ENCODE data around the gene MRPL3.

MRPL3 gene

GRCh38 chr3:131502530-131503319 is at the start of gene MRPL3:
Gene MRPL3, minus strand, starts transcription at chr3:131502971. Its CDS starts 150 bp downstream, at chr3:131502821.
- peak; percentile 72 to 84 (median 80) for DNase-seq (ENCODE audit: low read depth in 3 of 3)

DNA sequence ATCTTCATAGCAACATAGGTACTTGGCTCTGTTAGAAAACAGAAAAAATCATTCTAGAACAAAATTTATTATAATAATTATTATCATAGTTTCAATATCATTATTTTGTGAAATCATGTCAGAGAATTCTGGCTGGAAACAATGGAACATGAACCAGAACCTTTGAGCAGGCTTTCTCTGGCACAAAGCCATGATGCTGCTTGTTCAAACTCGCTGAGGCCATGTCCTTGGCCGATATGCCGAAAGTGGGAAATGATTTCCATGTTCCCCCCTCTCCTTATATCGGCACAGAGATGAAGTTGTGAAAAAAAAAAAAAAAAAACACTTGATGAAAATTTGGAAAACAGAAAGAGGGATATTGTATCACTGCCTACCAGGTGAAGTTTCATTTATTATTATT is 49.0 kb upstream of the MRPL3 start:
- no peak for DNase-seq (ENCODE audit: low read depth in 3 of 3)

GRCh38 chr3:131550562-131551465 is 48.0 kb upstream of the MRPL3 start:
- DNase-seq (ENCODE audit: low read depth in 3 of 3): no peak

GRCh38 chr3:131549340-131549739 is 46.6 kb upstream of the MRPL3 start:
- DNase-seq (ENCODE audit: low read depth in 3 of 3): no peak

GRCh38 chr3:131547585-131547984 is 44.8 kb upstream of the MRPL3 start:
- DNase-seq (ENCODE audit: low read depth in 3 of 3): no peak

GRCh38 chr3:131546441-131546840 is 43.7 kb upstream of the MRPL3 start:
- DNase-seq (ENCODE audit: low read depth in 3 of 3): no peak

DNA sequence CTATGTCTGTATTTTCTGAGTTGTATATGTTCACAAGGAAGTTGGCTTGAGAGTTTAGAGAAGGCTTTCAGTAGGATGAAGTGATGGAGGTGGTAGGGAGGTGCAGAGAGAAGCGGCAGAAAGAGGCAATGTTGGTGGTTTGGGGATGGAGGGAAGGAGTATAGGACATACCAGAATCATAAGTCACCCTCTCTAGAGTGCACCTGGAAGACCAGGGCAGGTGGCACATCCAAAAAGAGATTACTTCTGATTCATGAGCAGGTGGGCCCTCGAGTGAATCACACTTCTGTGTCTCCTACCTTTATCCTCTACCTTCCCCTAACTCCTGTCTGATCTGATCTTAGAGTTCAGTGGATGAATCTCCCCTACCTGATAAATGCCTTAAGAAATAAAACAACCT is 41.8 kb upstream of the MRPL3 start:
- DNase-seq (ENCODE audit: low read depth in 3 of 3): no peak

DNA sequence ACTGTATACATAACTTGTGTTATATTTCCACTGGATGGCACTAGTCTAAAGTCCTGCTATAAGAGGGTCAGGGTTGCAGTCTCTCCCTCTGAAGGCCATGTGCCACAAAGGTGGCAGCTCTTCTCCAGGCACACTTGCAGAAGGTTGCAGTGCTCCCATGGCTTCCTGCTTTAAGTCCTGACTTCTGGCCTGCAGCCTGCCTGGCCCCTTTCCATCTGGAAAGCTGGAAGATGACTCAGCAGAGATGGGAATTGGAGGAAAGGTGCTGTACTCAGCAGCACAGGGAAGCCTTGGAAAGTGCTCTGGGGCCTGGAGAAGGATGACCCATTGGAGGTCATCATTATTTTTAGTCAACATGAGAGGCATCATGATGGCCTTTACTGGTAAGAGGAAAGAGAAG is 40.9 kb upstream of the MRPL3 start:
- DNase-seq (ENCODE audit: low read depth in 3 of 3): no peak

GRCh38 chr3:131541288-131541687 is 38.5 kb upstream of the MRPL3 start:
- DNase-seq (ENCODE audit: low read depth in 3 of 3): no peak

- no peak for DNase-seq (ENCODE audit: low read depth in 3 of 3)
Observed at GRCh38 chr3:131540821-131541220, 38.0 kb upstream of the MRPL3 start.

GRCh38 chr3:131540143-131540542 is 37.4 kb upstream of the MRPL3 start:
- DNase-seq (ENCODE audit: low read depth in 3 of 3): no peak

DNA sequence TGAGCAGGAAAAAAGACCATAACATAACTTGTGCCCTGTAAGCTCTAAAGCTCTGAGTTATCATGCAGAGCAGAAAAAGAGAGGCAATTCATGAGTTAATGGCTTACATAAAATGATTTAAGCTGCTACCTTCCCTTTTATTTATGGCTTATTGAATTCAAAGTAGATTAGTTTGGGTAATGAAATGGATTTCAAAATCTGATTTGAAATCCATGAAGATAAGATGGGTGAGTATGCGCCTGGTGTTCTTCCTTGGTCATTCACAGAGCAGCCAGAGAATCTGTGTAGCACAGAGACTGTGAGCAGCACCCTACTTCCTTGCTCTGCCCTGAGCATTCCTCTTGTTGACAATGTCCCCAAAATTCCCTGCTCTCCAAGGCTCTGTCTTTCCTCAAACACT is 36.2 kb upstream of the MRPL3 start:
- no peak for DNase-seq (ENCODE audit: low read depth in 3 of 3)

DNA sequence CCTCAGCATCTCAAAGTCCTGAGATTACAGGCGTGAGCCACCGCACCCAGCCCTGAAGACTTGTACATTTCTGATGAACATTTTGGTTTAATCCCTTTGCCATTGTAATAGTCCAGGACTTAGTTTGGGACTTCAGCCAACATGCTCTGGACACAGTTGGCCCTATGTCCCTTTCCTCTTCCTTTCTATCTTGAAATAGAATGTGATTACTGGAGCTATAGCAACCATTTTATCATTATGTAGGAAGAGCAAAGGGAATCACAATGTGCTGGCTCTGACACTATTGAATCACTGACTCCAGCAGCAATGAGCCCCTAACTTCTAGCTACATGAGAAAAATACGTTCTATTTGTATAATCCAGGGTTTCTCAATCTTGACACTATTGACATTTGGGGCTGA is 34.8 kb upstream of the MRPL3 start:
- DNase-seq (ENCODE audit: low read depth in 3 of 3): no peak

- DNase-seq (ENCODE audit: low read depth in 3 of 3): no peak
Observed at GRCh38 chr3:131535596-131535995, 32.8 kb upstream of the MRPL3 start.

GRCh38 chr3:131535131-131535530 is 32.4 kb upstream of the MRPL3 start:
- DNase-seq (ENCODE audit: low read depth in 3 of 3): no peak

- DNase-seq (ENCODE audit: low read depth in 3 of 3): no peak
Observed at GRCh38 chr3:131532645-131533044, 29.9 kb upstream of the MRPL3 start.

- no peak for DNase-seq (ENCODE audit: low read depth in 3 of 3)
Observed at GRCh38 chr3:131530843-131531242, 28.1 kb upstream of the MRPL3 start.

DNA sequence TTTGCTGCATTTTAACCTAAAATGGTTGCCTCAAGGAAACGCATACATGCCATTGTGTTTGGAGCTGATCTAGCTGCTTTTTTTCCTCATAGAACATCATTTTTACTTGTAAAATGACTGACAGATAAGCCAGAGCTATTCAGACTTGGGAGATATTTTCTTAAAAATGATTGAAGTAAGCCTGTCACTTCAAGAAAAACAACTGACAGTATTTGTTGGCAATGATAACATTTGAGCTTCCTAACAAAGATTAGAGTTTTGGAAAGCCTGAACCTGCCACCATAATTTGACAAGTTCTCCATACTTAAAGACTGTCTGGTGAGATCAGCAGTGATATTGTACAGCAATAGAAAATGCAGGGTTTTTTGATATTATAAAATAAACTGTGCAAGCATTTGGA is 27.6 kb upstream of the MRPL3 start:
- DNase-seq (ENCODE audit: low read depth in 3 of 3): no peak

DNA sequence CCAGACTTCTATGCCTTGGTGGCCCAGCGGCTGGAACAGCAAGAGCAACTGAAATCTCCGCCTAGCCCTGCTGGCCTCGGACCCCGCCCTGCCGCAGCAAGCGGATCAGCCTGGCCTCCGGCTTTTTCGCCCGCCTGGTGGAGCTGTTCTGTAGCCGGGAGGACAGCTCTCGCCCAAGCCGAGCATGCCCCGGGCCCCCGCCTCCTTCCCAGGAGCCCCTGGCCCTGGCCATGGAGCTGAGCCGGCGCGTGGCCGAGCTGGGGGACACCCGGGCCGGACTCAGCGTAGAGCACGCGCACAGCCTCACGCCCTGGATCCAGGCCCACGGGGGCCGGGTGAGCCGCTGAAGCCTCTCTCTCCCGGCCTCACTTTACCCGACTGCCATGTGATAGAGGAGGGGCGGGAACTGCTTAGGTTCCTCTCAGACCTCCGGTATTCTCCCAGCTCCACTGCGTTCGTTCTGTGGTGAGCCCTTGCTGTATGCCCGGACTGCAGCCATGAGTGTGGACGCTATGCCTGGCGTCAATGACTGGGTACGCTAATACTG is 24.1 kb upstream of the MRPL3 start:
- DNase-seq (ENCODE audit: low read depth in 3 of 3): peak in 1 of 3 experiments; percentile 18

- DNase-seq (ENCODE audit: low read depth in 3 of 3): no peak
Observed at GRCh38 chr3:131518680-131519079, 15.9 kb upstream of the MRPL3 start.

DNA sequence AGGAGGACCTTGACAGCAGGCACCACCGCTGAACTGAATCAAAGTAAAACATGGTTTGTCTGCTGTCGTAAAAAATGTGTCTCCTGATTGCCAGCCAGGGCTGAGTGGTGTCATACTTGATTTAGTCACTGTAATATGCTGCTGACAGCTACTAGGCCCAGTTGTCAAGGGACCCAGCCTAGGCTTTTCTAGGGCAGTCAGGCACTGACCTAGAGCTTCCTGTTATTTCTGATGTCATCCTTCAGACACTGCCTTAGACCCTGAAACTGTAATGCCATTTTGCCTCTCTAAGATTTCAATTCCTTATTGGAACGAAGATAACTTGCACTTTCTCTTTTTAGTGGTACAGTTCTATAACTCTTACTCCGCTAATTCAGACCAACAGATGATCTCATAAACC is 2.6 kb upstream of the MRPL3 start:
- DNase-seq (ENCODE audit: low read depth in 3 of 3): no peak

- DNase-seq (ENCODE audit: low read depth in 3 of 3): no peak
Observed at GRCh38 chr3:131503320-131503635, 507 bp upstream of the MRPL3 start.

DNA sequence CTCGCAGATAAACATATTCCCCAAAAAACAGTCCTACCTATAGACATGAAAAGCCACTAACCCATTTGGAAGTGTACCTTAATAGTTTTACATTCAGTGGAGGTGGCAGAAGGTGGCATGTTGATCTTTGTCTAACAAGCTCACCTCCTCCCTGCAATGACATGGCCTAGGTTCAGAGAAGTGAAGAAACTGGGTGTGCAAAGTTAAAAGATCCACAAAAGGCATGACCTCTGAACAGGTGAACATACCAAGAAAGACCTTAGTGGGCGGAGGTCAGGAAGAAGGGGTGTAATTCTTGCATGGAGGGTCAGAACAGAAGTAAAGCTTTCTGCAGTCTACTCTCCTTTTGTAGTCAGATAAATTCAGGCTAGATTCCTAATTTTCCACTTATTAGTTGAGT is 822 bp downstream of the MRPL3 start:
- no peak for DNase-seq (ENCODE audit: low read depth in 3 of 3)
